DMS114 treated with DMSO at 0.1 percent for 48 hours (cell line): ENCODE data around the gene SMOC1.

ENCODE experiments used
- DNase-seq: peaks from one replicate; lab custom pipeline; 2025; ENCODE audit not compliant: unreplicated experiment; lab: John Stamatoyannopoulos, UW

The SMOC1 gene

DNA sequence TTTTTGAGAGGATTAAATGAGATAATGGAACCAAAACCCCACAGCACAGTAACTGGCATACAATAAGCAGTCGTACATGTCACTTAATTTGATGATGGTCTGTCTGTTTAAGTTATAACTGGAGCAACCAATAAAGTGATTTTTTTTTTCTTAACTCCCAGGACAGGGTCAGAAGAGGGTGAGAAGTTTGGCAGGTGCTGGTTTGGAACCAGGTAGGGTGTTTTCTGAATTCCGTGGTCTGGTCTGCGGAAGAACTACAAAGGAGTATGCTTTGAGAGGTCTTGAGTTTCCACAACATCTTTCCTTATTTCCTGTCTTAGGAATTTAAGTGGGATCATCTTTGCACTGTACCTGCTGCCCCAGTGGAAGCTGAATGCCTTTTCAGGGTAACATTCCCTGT, 197.8 kb downstream of the SMOC1 start:
- DNase-seq, result no peak

DNA sequence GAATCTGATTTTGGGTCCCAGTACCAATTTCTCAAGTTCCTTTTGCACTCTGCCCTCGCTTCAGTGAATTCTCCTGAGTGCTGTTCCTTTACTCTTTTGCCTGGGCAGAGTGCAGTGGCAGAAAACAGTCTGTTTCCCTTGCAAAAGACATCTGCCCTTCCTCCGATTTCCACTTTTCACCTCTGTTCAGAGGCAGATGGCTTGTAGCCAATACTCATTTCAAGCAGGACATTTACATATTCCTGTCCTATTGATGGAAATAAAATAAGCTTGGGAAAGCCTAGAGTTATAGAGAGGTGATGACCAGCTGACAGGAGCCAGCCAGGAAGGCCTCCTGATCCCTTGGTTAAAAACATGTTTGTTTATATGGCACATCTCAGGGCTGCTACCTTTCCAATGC, 198.5 kb downstream of the SMOC1 start:
- no peak for DNase-seq

DNA sequence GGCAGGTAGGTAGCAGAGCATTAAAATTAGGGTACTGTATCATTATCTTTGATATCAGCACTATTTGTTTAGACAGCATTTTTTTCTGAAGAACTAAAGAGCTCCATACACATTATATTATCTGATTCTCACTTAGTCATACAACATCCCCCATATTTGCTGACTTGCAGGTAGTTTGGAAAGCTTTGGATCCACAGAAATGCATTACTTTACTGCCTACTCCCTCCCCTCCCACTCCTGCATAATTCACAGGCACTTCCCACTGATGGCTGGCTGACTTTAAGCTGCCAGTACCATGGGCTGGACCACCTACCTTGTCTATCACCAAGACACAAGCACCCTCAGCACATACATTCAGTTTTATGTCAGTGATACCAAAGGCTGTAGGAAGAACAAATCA, 199.1 kb downstream of the SMOC1 start:
- DNase-seq, result no peak

DNA sequence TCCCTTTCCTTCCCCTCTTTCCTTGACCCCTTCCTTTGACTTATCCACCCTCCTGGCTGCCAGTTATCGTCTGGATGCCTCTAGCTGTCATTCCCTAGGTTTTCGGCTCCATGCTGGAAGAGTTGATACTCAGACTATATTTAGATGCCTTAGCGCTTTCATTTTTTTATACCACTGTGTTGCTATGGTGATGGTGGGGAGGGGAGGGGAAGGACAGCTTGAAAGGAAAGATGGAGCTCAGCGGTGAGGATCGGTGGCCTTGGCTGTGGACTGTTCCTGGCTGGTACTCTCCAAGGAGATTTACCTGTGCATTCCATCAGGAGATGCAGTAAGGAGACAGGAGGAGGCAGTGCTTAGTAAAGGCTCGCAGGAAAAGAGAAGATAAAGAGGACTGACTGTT, 200.9 kb downstream of the SMOC1 start:
- DNase-seq, result no peak
